Frontal cortex (tissue), 4 donors: Measurements from ENCODE around the gene UCN2. TPM values are rescaled to one million over a fixed set of nuclear protein-coding genes. Genes with fewer than 3 reads are reported as not detected.
"Not testable (repeated sequence)": the region's sequence is repeated elsewhere in the genome, so short reads cannot be mapped to it uniquely, and the experiment has no call there.

ENCODE experiments used
- DNase-seq, 2 donors: peaks; one replicate each; pipeline ENCODE4 v3.0.0; 2012; ENCODE audit warnings: low spot score in 2 of 2
- FAIRE-seq: peaks from 2 replicates; lab custom pipeline; 2012; peaks lifted over from hg19 to GRCh38; lab: Jason Lieb, UNC
- total RNA-seq: library from RNA; depleted of rRNA; stranded (reverse); fragments of >200 nt; gene quantifications from one replicate; pipeline ENCODE4 v1.2.3, GENCODE V29; 2014
- donor health status: control.
- donor health status: control.
- donor health status: control.

The UCN2 gene
- total RNA-seq, 1 donor from 2014 or later, result not detected

DNA sequence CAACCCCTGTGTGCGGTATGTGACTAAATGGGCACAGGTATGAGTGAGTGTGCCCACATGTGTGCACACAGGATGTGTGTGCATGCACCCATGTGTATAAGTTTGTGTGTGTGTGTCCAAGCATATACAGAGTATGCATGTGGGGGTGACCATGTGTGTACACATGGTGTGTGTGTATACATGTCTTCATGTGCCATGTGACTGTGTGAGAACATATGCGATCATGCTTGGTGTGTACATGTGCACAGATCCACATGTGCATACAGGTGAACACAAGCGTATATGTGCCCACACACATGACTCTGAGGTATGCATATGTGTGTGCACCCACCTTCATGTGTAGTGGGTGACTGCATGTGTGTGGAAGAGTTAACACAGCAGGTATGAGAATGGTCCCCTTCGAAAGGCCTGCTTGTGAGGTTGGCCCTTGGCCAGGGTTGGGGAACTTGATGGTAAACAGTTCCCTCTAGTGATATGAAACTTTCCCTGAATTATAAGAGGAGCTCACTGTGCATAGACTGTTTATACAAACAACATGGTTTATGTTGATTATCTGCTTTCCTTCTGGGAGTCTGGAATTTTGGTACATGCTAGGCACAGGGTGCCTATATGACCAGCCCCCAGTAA is 17.3 kb downstream of the UCN2 start:
- no peak for FAIRE-seq
- DNase-seq, result no peak

GRCh38 chr3:48544141-48544540 is 19.4 kb downstream of the UCN2 start:
- FAIRE-seq (no peak), DNase-seq (no peak)

DNA sequence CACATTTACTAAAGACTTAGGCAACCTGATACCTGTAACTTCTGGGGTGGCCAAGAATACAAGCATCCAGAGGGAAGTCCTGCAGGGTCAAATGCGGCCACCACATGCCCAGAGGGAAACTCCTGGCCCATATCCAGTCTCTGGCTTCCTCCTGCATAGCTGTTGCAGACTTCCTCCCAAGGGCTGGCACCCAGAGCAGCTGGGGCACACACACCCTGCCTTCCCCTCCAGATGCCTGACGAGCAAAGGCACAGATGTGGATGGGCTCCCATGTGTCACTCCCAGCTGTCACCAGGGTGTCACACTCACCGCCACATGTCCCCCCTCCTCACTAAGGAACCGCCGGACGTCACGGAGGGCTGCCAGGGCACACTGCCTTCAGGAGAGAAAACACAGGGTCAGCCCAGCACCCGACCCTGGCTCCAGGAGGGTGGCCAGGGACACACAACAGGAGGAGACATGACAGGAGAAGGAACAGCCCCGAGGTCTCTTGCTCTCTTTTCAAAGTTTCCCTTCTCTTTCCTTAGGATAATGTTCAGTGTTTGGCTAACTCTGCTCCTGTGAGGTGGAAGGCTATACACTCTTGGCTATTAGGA is 20.2 kb downstream of the UCN2 start:
- DNase-seq (no peak), FAIRE-seq (no peak)

GRCh38 chr3:48538451-48538850 is 25.1 kb downstream of the UCN2 start:
- FAIRE-seq (no peak), DNase-seq (no peak)

DNA sequence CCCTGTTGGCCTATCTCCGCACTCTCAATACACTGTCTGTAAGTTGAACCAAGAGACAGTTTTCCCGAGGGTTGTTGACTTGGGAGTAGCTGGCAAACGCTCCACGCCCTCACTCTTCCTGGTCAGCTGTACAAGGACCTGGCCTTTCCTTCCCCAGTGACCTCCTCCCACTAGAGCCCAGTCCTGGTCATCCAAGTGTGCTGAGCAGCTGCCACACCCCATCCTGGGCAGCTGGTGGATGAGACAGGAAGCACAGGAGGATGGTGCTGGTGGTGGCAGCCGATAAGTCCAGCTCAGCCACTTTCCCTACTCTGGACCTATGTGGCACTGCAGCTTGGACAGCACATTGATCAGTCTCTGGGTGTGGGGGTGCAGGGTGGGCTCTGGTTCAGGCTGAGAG is 26.8 kb downstream of the UCN2 start:
- DNase-seq, result no peak
- no peak for FAIRE-seq

DNA sequence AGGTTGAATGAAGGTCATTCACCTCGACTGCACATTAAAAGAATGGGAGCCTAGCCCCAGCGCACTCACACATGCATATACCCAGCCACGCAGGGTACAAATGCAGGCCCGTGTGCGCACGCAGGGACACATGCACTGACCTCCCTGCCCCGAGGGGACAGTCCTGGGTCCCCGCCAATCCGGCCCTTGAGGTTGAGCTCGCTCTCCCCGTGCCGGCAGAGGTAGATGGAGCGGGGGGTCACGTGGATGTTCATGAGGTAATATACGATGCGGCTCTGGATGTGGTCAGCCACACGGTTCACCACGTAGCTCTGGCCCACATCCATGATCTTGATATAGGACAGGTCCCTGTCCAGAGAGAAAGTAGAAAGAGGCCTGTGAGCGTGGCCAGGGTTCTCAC is 27.5 kb downstream of the UCN2 start:
- DNase-seq (no peak), FAIRE-seq (no peak)

GRCh38 chr3:48535578-48535977 is 28.0 kb downstream of the UCN2 start:
- FAIRE-seq (no peak), DNase-seq (no peak)

- FAIRE-seq, result no peak
- DNase-seq, result no peak
Measured at GRCh38 chr3:48532977-48533337, 30.6 kb downstream of the UCN2 start.

- FAIRE-seq (peak; percentile 94), DNase-seq (peak in 1 of 2 donors; percentile 32)
Measured at GRCh38 chr3:48532271-48532976, 31.2 kb downstream of the UCN2 start.

DNA sequence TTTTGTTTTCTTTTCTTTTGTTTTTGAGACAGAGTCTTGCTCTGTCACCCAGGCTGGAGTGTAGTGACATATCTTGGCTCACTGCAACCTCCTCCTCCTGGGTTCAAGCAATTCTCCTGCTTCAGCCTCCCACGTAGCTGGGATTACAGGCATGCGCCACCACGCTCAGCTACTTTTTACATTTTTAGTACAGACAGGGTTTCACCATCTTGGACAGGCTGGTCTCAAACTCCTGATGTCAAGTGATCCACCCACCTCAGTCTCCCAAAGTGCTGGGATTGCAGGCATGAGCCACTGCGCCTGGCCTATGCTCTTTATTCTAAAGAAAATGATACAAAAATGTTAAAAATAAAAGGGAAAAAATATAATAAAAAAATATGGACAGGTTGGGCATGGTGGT is 32.9 kb downstream of the UCN2 start:
- not testable (repeated sequence) for FAIRE-seq, DNase-seq

- no peak for DNase-seq
Measured at GRCh38 chr3:48528754-48529153, 34.8 kb downstream of the UCN2 start.

GRCh38 chr3:48528048-48528447 is 35.5 kb downstream of the UCN2 start:
- FAIRE-seq (no peak), DNase-seq (no peak)

More at GRCh38 chr3:48528754-48529153, 34.8 kb downstream of the UCN2 start:
- no peak for FAIRE-seq

DNA sequence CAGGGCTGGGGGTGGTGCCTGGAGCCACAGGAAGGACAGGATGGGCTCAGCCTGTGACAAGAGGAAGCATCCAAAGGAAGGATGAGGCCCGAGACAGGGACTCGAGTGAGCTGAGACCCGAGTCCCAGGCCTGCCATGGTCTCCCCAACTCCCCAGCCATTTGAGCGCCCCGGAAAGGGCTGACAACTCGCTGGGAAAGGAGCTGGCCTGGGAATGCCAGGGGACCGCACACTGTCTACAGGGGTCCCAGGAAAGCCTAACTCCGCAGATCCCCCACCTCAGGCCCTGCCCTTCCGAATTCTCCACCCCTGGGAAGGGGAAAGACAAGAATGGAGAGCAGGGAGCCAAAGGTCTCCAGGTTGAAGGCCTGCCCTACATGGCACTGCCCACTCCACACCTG is 38.6 kb downstream of the UCN2 start:
- FAIRE-seq (no peak), DNase-seq (no peak)

- FAIRE-seq (no peak), DNase-seq (no peak)
Measured at GRCh38 chr3:48521635-48522034, 41.9 kb downstream of the UCN2 start.

- no peak for FAIRE-seq
Measured at GRCh38 chr3:48519277-48519643, 44.3 kb downstream of the UCN2 start.

GRCh38 chr3:48518638-48519276 is 44.8 kb downstream of the UCN2 start:
- no peak for FAIRE-seq
- no peak for DNase-seq

More at GRCh38 chr3:48519277-48519643, 44.3 kb downstream of the UCN2 start:
- no peak for DNase-seq

- no peak for DNase-seq
- no peak for FAIRE-seq
Measured at GRCh38 chr3:48518069-48518468, 45.5 kb downstream of the UCN2 start.

- FAIRE-seq (no peak), DNase-seq (no peak)
Measured at GRCh38 chr3:48516571-48516970, 47.0 kb downstream of the UCN2 start.

GRCh38 chr3:48514431-48515227 is 49.0 kb downstream of the UCN2 start:
- no peak for FAIRE-seq
- DNase-seq, result no peak
